IPS-20b (cell line): ENCODE results near the gene LZTS3.
A peak's percentile ranks its signal among the peaks of the same experiment; 100 is the strongest.

Experiments used
- H3K27ac ChIP-seq: one replicate; pipeline ENCODE4 v1.5.1; 2013; ENCODE audit warnings: low read length
- H3K27me3 ChIP-seq: 2 replicates; pipeline ENCODE4 v1.6.1; 2013; ENCODE audit warnings: mild to moderate bottlenecking, low read length, inconsistent platforms; ENCODE audit not compliant: insufficient read depth
- H3K36me3 ChIP-seq: 2 replicates; pipeline ENCODE4 v1.6.1; 2013; ENCODE audit warnings: low read depth, mild to moderate bottlenecking, inconsistent platforms, low read length, moderate library complexity; ENCODE audit not compliant: insufficient read depth
- H3K4me1 ChIP-seq: 2 replicates; pipeline ENCODE4 v1.6.1; 2013; ENCODE audit warnings: mild to moderate bottlenecking, control low read depth, inconsistent platforms, low read length, moderate library complexity; ENCODE audit not compliant: insufficient read depth
- H3K4me3 ChIP-seq: 2 replicates; pipeline ENCODE4 v1.5.1; 2013; ENCODE audit warnings: mild to moderate bottlenecking, low read length, inconsistent platforms
- H3K9ac ChIP-seq: 2 replicates; pipeline ENCODE4 v1.6.1; 2013; ENCODE audit warnings: low read depth, mild to moderate bottlenecking, inconsistent platforms, low read length, moderate library complexity
- H3K9me3 ChIP-seq: 2 replicates; pipeline ENCODE4 v1.6.1; 2013; ENCODE audit warnings: mild to moderate bottlenecking, low read depth, low read length, inconsistent platforms; ENCODE audit not compliant: insufficient read depth

LZTS3 gene

DNA sequence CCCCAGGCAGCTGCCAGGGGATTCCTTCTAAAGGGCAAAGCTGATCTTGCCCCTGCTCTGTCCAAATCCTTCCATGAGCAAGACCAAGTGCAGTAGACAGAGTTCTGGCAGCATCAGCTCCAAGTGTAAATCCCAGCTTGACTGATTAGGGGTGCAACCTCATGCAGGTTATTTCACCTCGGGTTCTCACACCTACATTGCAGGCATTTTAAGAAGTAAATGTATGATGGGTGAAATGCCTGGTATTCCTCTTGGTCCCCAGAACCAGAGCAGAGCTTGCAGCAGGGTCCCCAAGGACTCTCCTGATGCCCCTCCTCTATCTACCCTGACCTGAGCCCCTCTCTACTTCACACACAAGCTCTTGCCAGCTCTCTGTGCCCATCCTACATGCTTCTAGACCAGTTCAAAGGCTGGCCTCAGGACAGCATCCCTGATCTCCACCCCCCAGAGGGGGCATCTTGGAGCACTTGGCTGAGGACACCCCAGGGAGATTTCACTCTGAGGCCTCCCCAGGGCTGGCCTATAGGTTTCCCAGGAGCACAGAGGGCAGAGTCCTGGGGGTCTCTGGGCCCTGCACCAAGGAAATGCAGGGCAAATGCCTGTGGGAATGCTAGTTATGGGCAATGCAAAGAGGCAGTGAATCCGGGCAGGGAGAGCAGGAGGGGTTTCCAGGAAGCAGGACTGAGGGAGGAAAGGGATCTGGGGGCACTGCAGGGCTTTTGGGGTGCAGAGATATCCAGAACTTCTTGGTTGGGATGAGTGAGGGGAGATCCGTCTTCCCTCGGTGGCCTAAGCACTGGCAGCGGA, 1.0 kb downstream of the LZTS3 start:
- Histone ChIP-seq H3K4me3 (peak overlapping the region; percentile 92), H3K27ac (no peak overlapping the region)

DNA sequence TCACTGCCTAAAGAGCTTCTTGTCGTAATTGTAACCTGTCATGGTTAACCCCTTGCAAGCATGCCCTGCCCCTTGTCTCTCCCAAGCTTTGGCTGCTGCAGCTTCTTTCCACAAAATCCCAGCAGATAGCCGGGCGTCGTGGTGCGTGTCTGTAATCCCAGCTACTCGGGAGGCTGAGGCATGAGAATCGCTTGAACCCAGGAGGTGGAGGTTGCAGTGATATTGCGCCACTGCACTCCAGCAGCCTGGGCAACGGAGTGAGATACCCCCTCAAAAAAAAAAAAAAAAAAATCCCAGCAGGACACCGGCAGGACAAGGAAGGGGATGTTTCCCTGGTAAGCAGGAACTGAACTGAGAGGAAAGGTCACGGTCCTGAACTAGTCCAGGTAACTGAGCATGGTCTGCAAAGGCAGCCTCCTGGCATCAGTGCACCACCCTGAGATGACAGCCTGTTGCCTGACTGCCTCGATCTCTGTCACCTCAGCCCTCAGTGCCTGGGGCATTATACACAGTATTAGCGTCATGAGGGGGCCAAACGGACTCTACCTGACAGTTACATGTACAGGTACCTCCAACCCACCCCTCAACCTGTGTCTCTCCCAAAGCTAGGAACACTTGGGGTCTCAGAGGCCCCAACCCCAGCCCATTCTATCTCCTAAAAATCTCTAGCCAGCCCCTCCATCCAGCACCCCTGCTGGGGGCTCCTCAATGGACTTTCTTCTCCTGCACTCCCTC, 1.8 kb downstream of the LZTS3 start:
- no peaks in the 10 kb centered on the region for H3K9me3 ChIP-seq
- no peaks in the 10 kb centered on the region for H3K36me3 ChIP-seq
- peak overlapping the region; percentile 92; the same call in 1 of the 2 replicates for H3K4me3 ChIP-seq
- peaks cover 29% of the 10 kb centered on the region; the same call in 1 of the 2 replicates for H3K4me1 ChIP-seq
- no peak overlapping the region for H3K9ac ChIP-seq
- H3K27ac ChIP-seq: no peak overlapping the region
- H3K27me3 ChIP-seq: peaks cover 28% of the 10 kb centered on the region

More for the DNA sequence above, 1.0 kb downstream of the LZTS3 start:
- Histone ChIP-seq H3K9me3 (no peaks in the 10 kb centered on the region), H3K36me3 (no peaks in the 10 kb centered on the region), H3K27me3 (peaks cover 25% of the 10 kb centered on the region), H3K4me1 (peaks cover 29% of the 10 kb centered on the region; the same call in 1 of the 2 replicates), H3K9ac (peak overlapping the region; percentile 83; the same call in 1 of the 2 replicates)

DNA sequence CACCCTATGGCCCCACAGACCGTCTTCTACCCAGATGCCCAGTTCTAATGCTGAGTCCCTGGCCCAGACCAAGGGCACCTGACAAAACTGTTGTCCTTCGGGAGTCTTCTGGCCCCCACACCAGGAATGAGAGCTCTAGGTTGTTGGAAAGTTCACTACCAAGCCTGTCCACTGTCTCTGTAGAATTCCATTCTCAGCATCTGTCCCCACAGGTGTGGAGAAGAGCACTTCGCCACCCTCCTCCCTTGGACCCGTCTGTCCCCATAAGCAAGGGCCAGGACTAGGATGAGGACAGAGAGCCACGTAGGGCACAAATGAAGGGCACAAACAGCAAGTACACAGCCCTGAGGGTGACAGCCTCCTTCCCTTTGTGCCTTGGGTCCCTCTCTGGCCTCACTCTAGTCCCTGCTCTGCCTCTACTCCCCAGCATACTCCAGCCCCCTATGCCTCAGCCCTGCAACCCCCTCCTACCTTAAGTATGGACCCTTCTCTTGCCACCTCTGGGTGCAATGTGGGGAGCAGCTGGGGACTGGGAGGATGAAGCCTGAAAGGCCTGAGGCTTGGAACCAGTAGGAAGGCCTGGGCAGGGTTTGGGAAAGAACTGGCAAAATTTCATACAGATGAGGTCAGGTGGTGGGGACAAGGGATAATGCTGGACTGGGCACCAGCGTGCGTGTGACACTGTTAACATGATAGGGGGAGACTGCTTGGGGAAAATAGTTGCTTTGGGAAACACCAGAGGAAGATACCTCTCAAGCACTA, 4.3 kb downstream of the LZTS3 start:
- peak overlapping the region; percentile 76; the same call in 1 of the 2 replicates for H3K9ac ChIP-seq
- no peak overlapping the region for H3K27ac ChIP-seq
- H3K27me3 ChIP-seq: peaks cover 28% of the 10 kb centered on the region
- no peaks in the 10 kb centered on the region for H3K36me3 ChIP-seq
- peaks cover 18% of the 10 kb centered on the region; the same call in 1 of the 2 replicates for H3K4me1 ChIP-seq
- H3K9me3 ChIP-seq: no peaks in the 10 kb centered on the region
- peak overlapping the region; percentile 77; the same call in 1 of the 2 replicates for H3K4me3 ChIP-seq

DNA sequence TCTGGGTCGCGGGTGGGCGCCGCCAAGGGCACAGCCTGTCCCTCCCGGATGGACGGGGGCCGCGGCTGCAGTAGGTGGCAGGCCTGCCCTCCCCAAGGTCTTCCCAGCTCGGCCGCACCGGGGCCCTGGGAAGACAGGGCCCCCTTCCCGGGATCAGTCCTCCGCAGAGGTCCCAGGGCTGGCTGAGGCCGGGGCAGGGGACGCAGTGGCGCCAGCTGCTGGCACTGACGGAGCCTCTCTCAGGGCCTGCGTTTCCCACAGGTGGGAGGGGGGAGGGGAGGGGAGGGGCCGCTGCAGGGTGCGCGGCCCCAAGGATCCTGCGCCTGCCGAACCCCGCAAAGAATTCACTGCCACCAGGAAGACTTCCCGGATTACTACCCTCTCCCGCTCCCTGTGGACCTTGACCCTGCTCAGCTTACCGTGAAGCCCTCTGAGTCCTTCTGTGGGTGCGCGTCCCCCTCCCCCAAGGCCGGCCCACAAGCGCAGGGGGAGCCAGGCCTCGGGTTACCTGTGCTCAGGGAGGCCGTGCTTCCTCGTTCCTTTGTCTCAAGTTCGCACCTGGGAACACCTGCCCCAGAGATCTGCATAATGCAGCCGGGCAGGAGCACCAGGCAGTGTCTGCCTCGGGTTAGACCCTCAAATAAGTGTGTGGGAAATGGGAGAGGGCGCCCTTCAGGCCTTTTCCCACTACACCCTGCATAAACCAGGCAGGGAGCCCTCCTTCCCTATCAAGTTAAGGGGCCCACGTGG, 5.1 kb downstream of the LZTS3 start:
- H3K27ac ChIP-seq: no peak overlapping the region
- peaks cover 18% of the 10 kb centered on the region; the same call in 1 of the 2 replicates for H3K4me1 ChIP-seq
- H3K27me3 ChIP-seq: peaks cover 28% of the 10 kb centered on the region
- H3K4me3 ChIP-seq: peak overlapping the region; percentile 77
- H3K9ac ChIP-seq: peak overlapping the region; percentile 76; the same call in 1 of the 2 replicates
- H3K9me3 ChIP-seq: no peaks in the 10 kb centered on the region
- H3K36me3 ChIP-seq: no peaks in the 10 kb centered on the region

DNA sequence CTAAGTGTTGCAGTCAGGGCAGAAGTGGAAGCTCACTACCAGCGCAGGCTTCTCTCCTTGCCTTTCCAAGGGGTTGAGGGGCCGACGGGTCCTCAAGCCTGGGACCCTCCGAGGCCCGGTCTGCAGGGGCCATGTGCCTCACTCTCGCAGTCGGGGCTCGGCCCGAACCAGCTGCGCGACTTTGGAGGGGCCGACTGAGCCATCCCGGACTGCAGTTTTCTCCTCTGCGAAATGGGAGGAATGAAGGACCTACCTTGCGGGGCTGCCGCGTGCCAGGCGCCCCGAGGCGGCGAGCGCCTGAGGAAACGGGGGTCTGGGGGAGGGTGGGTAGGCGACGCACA, 5.6 kb downstream of the LZTS3 start:
- Histone ChIP-seq H3K36me3 (no peaks in the 10 kb centered on the region), H3K27me3 (peaks cover 28% of the 10 kb centered on the region), H3K4me1 (peaks cover 18% of the 10 kb centered on the region; the same call in 1 of the 2 replicates), H3K9me3 (no peaks in the 10 kb centered on the region), H3K4me3 (peak overlapping the region; percentile 77; the same call in 1 of the 2 replicates), H3K27ac (no peak overlapping the region), H3K9ac (peak overlapping the region; percentile 76; the same call in 1 of the 2 replicates)

DNA sequence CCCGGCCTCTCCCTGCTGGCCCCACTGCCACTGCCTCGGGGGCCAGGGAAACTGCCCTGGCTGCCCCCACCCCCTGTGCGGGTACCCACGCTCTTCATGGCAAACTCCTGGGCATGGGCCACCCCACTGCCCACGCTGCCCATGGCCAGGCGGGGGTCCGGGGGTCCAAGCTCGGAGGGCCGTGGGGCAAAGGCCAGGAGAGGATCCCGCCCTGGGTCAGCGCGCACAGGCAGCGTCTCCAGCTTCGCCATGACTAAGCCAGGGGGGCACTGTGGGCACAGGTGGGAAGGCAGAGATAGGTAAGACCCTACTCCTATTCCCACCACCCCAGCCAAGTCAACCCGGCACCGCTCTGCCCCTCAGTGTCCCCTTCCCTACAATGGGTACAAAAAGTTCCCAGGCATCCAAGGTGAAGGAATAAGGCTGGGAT, 6.4 kb downstream of the LZTS3 start:
- Histone ChIP-seq H3K9me3 (no peaks in the 10 kb centered on the region), H3K27me3 (peaks cover 21% of the 10 kb centered on the region), H3K27ac (no peak overlapping the region), H3K36me3 (no peaks in the 10 kb centered on the region), H3K4me1 (peaks cover 10% of the 10 kb centered on the region; the same call in 1 of the 2 replicates), H3K9ac (no peak overlapping the region; the same call in 1 of the 2 replicates), H3K4me3 (no peak overlapping the region)

DNA sequence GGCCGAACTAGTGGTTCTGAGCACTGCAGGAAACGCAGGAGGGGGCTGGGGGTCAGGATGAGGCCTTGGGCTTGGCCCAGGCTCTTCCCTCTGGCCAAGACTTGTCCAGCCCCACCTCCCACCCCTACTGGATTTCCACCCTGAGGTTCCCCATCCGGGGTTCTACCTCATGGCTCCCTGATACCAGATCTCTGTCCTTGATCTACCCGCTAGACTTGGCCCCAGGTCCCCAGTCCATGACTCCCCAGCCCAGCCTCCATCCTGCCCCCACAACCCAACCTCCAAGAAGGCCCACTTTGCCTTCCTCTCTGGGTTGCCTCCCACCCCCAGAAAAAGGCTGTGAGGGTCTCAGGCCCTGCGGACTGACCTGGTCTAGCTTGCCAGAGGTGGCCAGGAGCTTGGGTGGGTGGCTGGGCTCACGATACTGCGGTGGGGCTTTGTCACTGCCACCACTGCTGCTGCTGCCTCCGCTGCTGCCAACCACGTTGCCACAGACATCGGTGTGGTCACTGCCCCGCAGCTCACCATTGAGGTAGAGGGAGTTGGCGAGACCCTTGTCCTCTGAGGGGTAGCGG, 6.9 kb downstream of the LZTS3 start:
- Histone ChIP-seq H3K36me3 (no peaks in the 10 kb centered on the region), H3K27me3 (peaks cover 21% of the 10 kb centered on the region), H3K27ac (no peak overlapping the region), H3K4me1 (peaks cover 8% of the 10 kb centered on the region; the same call in 1 of the 2 replicates), H3K9ac (no peak overlapping the region), H3K9me3 (no peaks in the 10 kb centered on the region), H3K4me3 (no peak overlapping the region)

DNA sequence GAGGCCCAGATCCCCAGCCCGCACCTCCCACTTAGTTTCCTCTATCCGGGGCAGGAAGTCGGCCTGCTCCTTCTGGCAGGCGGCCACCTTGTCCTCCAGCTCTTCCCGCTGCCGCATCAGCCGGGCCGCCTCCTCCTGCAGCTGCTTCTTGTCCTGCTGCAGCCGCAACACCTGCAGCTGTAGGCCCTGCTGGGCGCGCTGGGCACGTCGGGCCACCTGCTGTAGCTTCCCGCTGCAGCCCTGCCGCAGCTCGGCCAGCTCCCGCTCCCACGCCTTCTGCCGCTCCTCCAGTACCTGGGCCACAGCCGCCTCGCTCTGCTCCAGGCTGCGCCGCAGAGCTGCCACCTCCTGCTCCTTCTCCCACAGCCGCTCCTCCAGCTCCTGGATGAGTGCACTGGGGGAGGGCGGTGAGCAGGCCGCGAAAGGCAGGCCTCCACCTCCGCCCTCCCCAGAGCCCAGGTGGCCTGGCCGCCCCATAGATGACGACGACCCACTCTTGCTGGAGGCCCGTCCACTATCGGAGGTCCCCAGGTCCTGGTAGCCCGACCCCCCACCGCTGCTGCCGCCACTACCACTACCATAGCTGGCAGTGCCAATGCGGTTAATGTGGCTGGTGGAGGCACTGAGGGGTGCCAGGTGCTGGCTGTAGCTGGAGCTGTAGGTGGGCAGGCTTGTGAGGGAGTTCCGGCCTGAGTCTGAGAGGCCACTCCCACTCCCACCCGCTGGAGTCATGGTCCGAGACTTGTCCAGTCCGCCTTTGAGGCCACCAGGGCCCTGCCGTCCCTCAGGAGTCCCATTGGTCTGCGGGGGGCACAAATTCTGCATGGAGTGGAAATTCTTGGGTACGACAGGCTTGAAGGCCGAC, 7.6 kb downstream of the LZTS3 start:
- Histone ChIP-seq H3K4me3 (no peak overlapping the region), H3K27me3 (peaks cover 21% of the 10 kb centered on the region), H3K9me3 (no peaks in the 10 kb centered on the region), H3K4me1 (peaks cover 8% of the 10 kb centered on the region; the same call in 1 of the 2 replicates), H3K27ac (no peak overlapping the region), H3K36me3 (no peaks in the 10 kb centered on the region), H3K9ac (no peak overlapping the region)

DNA sequence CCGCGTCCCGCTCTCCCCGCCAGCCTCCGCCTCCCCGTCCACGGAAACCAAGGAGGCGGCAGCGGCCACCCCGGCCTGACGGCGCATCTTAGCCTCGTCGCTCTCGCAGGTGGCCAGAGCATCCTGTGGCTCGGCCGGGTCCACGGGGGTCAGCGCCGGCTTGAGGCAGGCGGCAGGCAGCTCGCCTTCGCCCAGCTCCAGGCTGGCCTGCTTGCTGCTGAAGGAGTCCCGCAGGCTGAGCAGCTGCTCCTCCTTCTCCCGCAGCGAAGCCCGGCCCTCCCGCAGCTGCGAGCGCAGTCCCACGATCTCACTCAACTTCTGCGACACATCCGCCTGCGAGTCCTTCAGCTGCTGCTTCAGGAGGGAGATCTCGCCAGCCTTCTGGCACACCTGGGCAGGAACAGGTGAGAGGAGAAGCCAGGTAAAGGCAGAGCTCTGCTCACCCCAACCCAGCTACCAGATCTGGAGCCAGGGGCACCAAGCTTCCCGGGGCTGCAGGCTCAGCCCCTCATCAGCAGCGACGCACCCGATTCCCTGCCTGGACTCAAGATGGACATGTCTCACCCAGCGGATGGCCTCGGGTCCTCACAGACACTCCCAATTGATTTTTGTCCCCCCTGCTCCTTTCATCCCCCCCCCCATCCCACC, 8.5 kb downstream of the LZTS3 start:
- peaks cover 21% of the 10 kb centered on the region for H3K27me3 ChIP-seq
- peaks cover 8% of the 10 kb centered on the region; the same call in 1 of the 2 replicates for H3K4me1 ChIP-seq
- H3K4me3 ChIP-seq: no peak overlapping the region
- no peaks in the 10 kb centered on the region for H3K9me3 ChIP-seq
- H3K36me3 ChIP-seq: no peaks in the 10 kb centered on the region
- no peak overlapping the region for H3K9ac ChIP-seq
- H3K27ac ChIP-seq: no peak overlapping the region
